H1 (cell line): ENCODE results near the gene MCAT. TPM values are rescaled to one million over a fixed set of nuclear protein-coding genes. Genes with fewer than 3 reads are reported as not detected.

Source experiments
- CTCF ChIA-PET: fragments of 300-600 bp; sonication (Branson Sonifier 250); formaldehyde crosslinking; loops from one replicate; lab custom pipeline; 2021; ENCODE audit not compliant: partially characterized antibody; lab: Charles Lee
- POLR2A ChIA-PET: fragments of 300-600 bp; sonication (Branson Sonifier 250); formaldehyde crosslinking; loops from one replicate; lab custom pipeline; 2021; ENCODE audit warnings: inconsistent platforms; ENCODE audit not compliant: partially characterized antibody; lab: Charles Lee
- DNase-seq, 2 experiments: peaks; one replicate each; pipeline versions ENCODE4 v3.0.0 to v3.0.0-alpha.2; 2010 to 2022; ENCODE audit warnings: low spot score in 2 of 2, low read depth in 1 of 2, mixed read lengths in 1 of 2
- FAIRE-seq: peaks from 2 replicates; lab custom pipeline; 2011; peaks lifted over from hg19 to GRCh38; lab: Jason Lieb, UNC
- H2AFZ ChIP-seq: 2 replicates; pipeline ENCODE4 v1.8.1; 2012; ENCODE audit warnings: low read length, inconsistent platforms
- H2AK5ac ChIP-seq: 2 replicates; pipeline ENCODE4 v1.6.1; 2013; ENCODE audit warnings: low read depth, low read length
- H2BK120ac ChIP-seq: replicated peaks from 2 replicates; pipeline ENCODE3; 2013; ENCODE audit warnings: low read depth, low read length, inconsistent platforms
- H2BK12ac ChIP-seq: 2 replicates; pipeline ENCODE4 v1.6.1; 2013; ENCODE audit warnings: low read depth, low read length
- H2BK15ac ChIP-seq: 2 replicates; pipeline ENCODE4 v1.6.1; 2013; ENCODE audit warnings: low read length
- H2BK20ac ChIP-seq: 2 replicates; pipeline ENCODE4 v1.6.1; 2013; ENCODE audit warnings: low read length
- H2BK5ac ChIP-seq: 2 replicates; pipeline ENCODE4 v1.6.1; 2013; ENCODE audit warnings: low read depth, low read length
- H3K14ac ChIP-seq: 2 replicates; pipeline ENCODE4 v1.6.1; 2013; ENCODE audit warnings: inconsistent platforms; ENCODE audit not compliant: insufficient read length
- H3K18ac ChIP-seq: 2 replicates; pipeline ENCODE4 v1.6.1; 2013; ENCODE audit warnings: low read length; ENCODE audit errors: extremely low read depth
- H3K23ac ChIP-seq: 2 replicates; pipeline ENCODE4 v1.6.1; 2013; ENCODE audit warnings: inconsistent platforms; ENCODE audit not compliant: insufficient read length
- H3K23me2 ChIP-seq: 2 replicates; pipeline ENCODE4 v1.6.1; 2013; ENCODE audit warnings: low read depth, low read length
- H3K27ac ChIP-seq: 2 replicates; pipeline ENCODE4 v1.6.1; 2011; ENCODE audit warnings: low read depth, low read length, inconsistent platforms
- H3K27me3 ChIP-seq, 4 experiments: replicated peaks in 1 of 4; 1 replicate in 1 of 4; 2 replicates in 3 of 4; pipeline versions ENCODE4 v1.6.1 to v1.8.1; 2011 to 2013; ENCODE audit warnings: low read length in 3 of 4, mild to moderate bottlenecking in 3 of 4, inconsistent platforms in 2 of 4, mixed read lengths in 2 of 4, moderate library complexity in 1 of 4; ENCODE audit not compliant: control insufficient read depth in 3 of 4, insufficient read depth in 3 of 4; ENCODE audit errors: extremely low read depth in 1 of 4
- H3K36me3 ChIP-seq, 4 experiments: 2 replicates each; pipeline versions ENCODE4 v1.6.1 to v1.8.1; 2011 to 2013; ENCODE audit warnings: mild to moderate bottlenecking in 4 of 4, low read length in 3 of 4, moderate library complexity in 2 of 4, control low read depth in 1 of 4, inconsistent platforms in 1 of 4; ENCODE audit not compliant: insufficient read depth in 4 of 4, control insufficient read depth in 2 of 4
- H3K4ac ChIP-seq: replicated peaks from 2 replicates; pipeline ENCODE3; 2013; ENCODE audit warnings: low read length, low read depth, mixed read lengths, inconsistent platforms; ENCODE audit not compliant: insufficient read length
- H3K4me1 ChIP-seq, 4 experiments: replicated peaks in 1 of 4; 1 replicate in 1 of 4; 2 replicates in 3 of 4; pipeline versions ENCODE4 v1.6.1 to v1.8.1; 2011 to 2013; ENCODE audit warnings: low read length in 3 of 4, inconsistent platforms in 2 of 4, mixed read lengths in 1 of 4; ENCODE audit not compliant: insufficient read depth in 4 of 4, control insufficient read depth in 3 of 4
- H3K4me2 ChIP-seq, 2 experiments: 2 replicates each; pipeline versions ENCODE4 v1.6.1 to v1.8.1; 2011 to 2013; ENCODE audit warnings: low read depth in 2 of 2, low read length in 2 of 2, control low read depth in 1 of 2, inconsistent platforms in 1 of 2, mild to moderate bottlenecking in 1 of 2; ENCODE audit not compliant: insufficient read depth in 1 of 2
- H3K4me3 ChIP-seq, 4 experiments: fragments of 200-600, 300-600 bp in 1 of 4; sonication (generic), shearing (Covaris generic), sonication (Bioruptor Twin) in 1 of 4; 2 replicates each; pipeline versions ENCODE4 v1.5.1 to v1.8.1; 2011 to 2016; ENCODE audit warnings: low read length in 4 of 4, low read depth in 3 of 4, control low read depth in 2 of 4, inconsistent platforms in 2 of 4, mild to moderate bottlenecking in 2 of 4, mixed read lengths in 1 of 4, moderate library complexity in 1 of 4; ENCODE audit not compliant: insufficient read depth in 2 of 4; ENCODE audit errors: extremely low read depth in 1 of 4
- H3K56ac ChIP-seq: replicated peaks from 2 replicates; pipeline ENCODE3; 2013; ENCODE audit warnings: low read depth, mild to moderate bottlenecking, mixed read lengths, low read length, inconsistent platforms; ENCODE audit not compliant: insufficient read length
- H3K79me1 ChIP-seq: 2 replicates; pipeline ENCODE4 v1.6.1; 2013; ENCODE audit warnings: low read depth, low read length, control low read depth
- H3K79me2 ChIP-seq, 2 experiments: 2 replicates each; pipeline versions ENCODE4 v1.6.1 to v1.8.1; 2012 to 2013; ENCODE audit warnings: low read length in 2 of 2, mild to moderate bottlenecking in 2 of 2, inconsistent platforms in 1 of 2; ENCODE audit not compliant: insufficient read depth in 2 of 2, control insufficient read depth in 1 of 2
- H3K9ac ChIP-seq, 4 experiments: replicated peaks in 1 of 4; 1 replicate in 1 of 4; 2 replicates in 3 of 4; pipeline versions ENCODE4 v1.6.1 to v1.8.1; 2011 to 2013; ENCODE audit warnings: low read depth in 3 of 4, low read length in 3 of 4, control low read depth in 2 of 4, mild to moderate bottlenecking in 2 of 4, moderate library complexity in 2 of 4, inconsistent platforms in 1 of 4; ENCODE audit errors: extremely low read depth in 1 of 4
- H3K9me3 ChIP-seq, 2 experiments: 2 replicates each; pipeline versions ENCODE4 v1.6.1 to v1.8.1; 2012 to 2013; ENCODE audit warnings: mild to moderate bottlenecking in 2 of 2, moderate library complexity in 2 of 2, control low read depth in 1 of 2, inconsistent platforms in 1 of 2, low read depth in 1 of 2, low read length in 1 of 2, mixed read lengths in 1 of 2; ENCODE audit not compliant: insufficient read depth in 2 of 2
- H4K20me1 ChIP-seq, 2 experiments: replicated peaks in 1 of 2; 2 replicates each; pipeline versions ENCODE3 to v1.8.1; 2011 to 2013; ENCODE audit warnings: inconsistent platforms in 2 of 2, low read length in 2 of 2, mild to moderate bottlenecking in 1 of 2; ENCODE audit not compliant: insufficient read depth in 2 of 2, control insufficient read depth in 1 of 2
- H4K5ac ChIP-seq: 2 replicates; pipeline ENCODE4 v1.6.1; 2013; ENCODE audit warnings: low read length, low read depth, mixed read lengths, inconsistent platforms; ENCODE audit not compliant: insufficient read length
- H4K8ac ChIP-seq: 2 replicates; pipeline ENCODE4 v1.8.0; 2013; ENCODE audit warnings: mild to moderate bottlenecking, moderate library complexity, low read length, inconsistent platforms; ENCODE audit not compliant: insufficient read depth; ENCODE audit errors: extremely low read depth
- H4K91ac ChIP-seq: replicated peaks from 2 replicates; pipeline ENCODE3; 2013; ENCODE audit warnings: low read length, mixed read lengths, inconsistent platforms; ENCODE audit not compliant: insufficient read length
- CBX5 ChIP-seq: fragments of 300-800, 300-1000 bp; sonication (generic); IDR thresholded peaks from 2 replicates; pipeline ENCODE4 v1.7.1; 2016; ENCODE audit warnings: antibody characterized with exemption, low read length, low read depth
- NANOG ChIP-seq: IDR thresholded peaks from 2 replicates; pipeline ENCODE4 v1.6.1; 2011; ENCODE audit warnings: low read length, low read depth, mild to moderate bottlenecking, inconsistent platforms; ENCODE audit not compliant: insufficient read depth, poor library complexity, severe bottlenecking
- TCF12 ChIP-seq: IDR thresholded peaks from 2 replicates; pipeline ENCODE4 v1.6.1; 2011; ENCODE audit warnings: low read depth, mild to moderate bottlenecking, low read length
- YY1 ChIP-seq: IDR thresholded peaks from 2 replicates; pipeline ENCODE4 v1.6.1; 2011; ENCODE audit warnings: low read depth, mild to moderate bottlenecking, low read length
- WGBS, 2 experiments: shearing (Covaris generic) in 1 of 2; methylation state at CpG; one replicate each; pipeline versions ENCODE4 v1.1.6 to v1.1.7; 2013 to 2015; ENCODE audit warnings: low lambda C conversion rate in 2 of 2, mixed read lengths in 2 of 2, inconsistent platforms in 1 of 2, low coverage in 1 of 2, missing lambda C conversion rate in 1 of 2; ENCODE audit not compliant: insufficient replicate concordance in 2 of 2, insufficient coverage in 1 of 2, insufficient read length in 1 of 2; ENCODE audit errors: extremely low coverage in 1 of 2, missing lambda C conversion rate in 1 of 2; 5-methylcytosine and 5-hydroxymethylcytosine counted together
- polyA plus RNA-seq, 7 experiments: library from polyadenylated mRNA; depleted of rRNA in 3 of 7; stranded (reverse) in 5 of 7; unstranded in 2 of 7; fragments of >200 nt in 5 of 7; fragments of 200-250 nt in 2 of 7; gene quantifications; 1 replicate in 5 of 7; 2 replicates in 1 of 7; 4 replicates in 1 of 7; pipeline versions ENCODE4 v1.2.1 to v1.2.3, GENCODE V29; 2011 to 2013; ENCODE audit warnings: missing spikeins in 2 of 7, mixed read lengths in 2 of 7
- total RNA-seq: library from RNA; stranded (reverse); fragmentation: NEBNext Ultra II Directional; extraction: Animal tissue kit (Norgen Biotek cat#: 25700); gene quantifications from 2 replicates; pipeline ENCODE4 v1.2.1, GENCODE V29; 2021
- TF ChIP-seq, protein P1 (sequence below): IDR thresholded peaks from 2 replicates; pipeline ENCODE4 v1.6.1; 2012; ENCODE audit warnings: inconsistent platforms

The MCAT gene
- total and polyA plus RNA-seq, 2 of the 8 experiments (the other 6 are each of a cell fraction or from before 2014, with no cell fraction given) = 15.8 to 17.4 TPM

- Histone ChIP-seq H2BK12ac (no peak overlapping the region), H4K20me1 (peaks cover 0 to 10% of the 10 kb centered on the region in 2 experiments), H3K4me1 (no peaks in the 10 kb centered on the region), H3K56ac (no peak overlapping the region), H4K5ac (no peak overlapping the region), H4K91ac (no peak overlapping the region), H3K18ac (no peak overlapping the region), H3K27ac (no peak overlapping the region), H3K9me3 (no peaks in the 10 kb centered on the region), H3K9ac (no peak overlapping the region; a peak in 1 of 7 replicates), H2AK5ac (no peak overlapping the region), H2BK15ac (no peak overlapping the region), H3K4me3 (no peak overlapping the region), H4K8ac (no peak overlapping the region), H2BK5ac (no peak overlapping the region), H3K23ac (no peak overlapping the region), H2AFZ (no peak overlapping the region), H3K79me1 (peaks cover 5% of the 10 kb centered on the region), H3K14ac (no peak overlapping the region), H3K36me3 (peaks cover 6 to 65% (median 23%) of the 10 kb centered on the region in 4 experiments; a peak in 6 of 8 replicates), H3K27me3 (no peaks in the 10 kb centered on the region), H3K4ac (no peak overlapping the region), H2BK20ac (no peak overlapping the region), H3K23me2 (no peaks in the 10 kb centered on the region), H3K4me2 (no peak overlapping the region)
- FAIRE-seq (no peak), DNase-seq (no peak)
- POLR2A ChIA-PET = interaction anchor here (1.6 kb wide), 1 partner anchor 8 kb away, joined by 3 read pairs; no protein-coding TSS in a partner anchor
- WGBS, 2 experiments = 88% methylated on average over 5 of the region's 5 CpGs; no CpG with 5 or more reads in 1 of the 2 experiments
- TF ChIP-seq CBX5 (no peak), NANOG (no peak), TCF12 (no peak), YY1 (no peak)
- TF ChIP-seq, protein P1, sequence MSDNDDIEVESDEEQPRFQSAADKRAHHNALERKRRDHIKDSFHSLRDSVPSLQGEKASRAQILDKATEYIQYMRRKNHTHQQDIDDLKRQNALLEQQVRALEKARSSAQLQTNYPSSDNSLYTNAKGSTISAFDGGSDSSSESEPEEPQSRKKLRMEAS = no peak
- TF ChIP-seq, all 59 proteins: peak for 0
- H3K79me2 ChIP-seq = no peaks in the 10 kb centered on the region
- no peak overlapping the region for H2BK120ac ChIP-seq
- CTCF ChIA-PET = interaction anchor here (0.6 to 2.6 kb wide), 11 partner anchors 9 to 395 kb away, joined by 3 to 10 read pairs (median 4); no protein-coding TSS in a partner anchor
Measured at GRCh38 chr22:43135565-43135964, 7.6 kb downstream of the MCAT start.
